SK-N-SH (cell line): ENCODE results near the gene SP110. TPM values are rescaled to one million over a fixed set of nuclear protein-coding genes. Genes with fewer than 3 reads are reported as not detected.

Experiments used
- CTCF ChIA-PET: fragments of 300-600, 350-600 bp; formaldehyde crosslinking; extraction: SDS; loops from one replicate; lab custom pipeline; 2021; lab: Yijun Ruan, JAX
- POLR2A ChIA-PET: fragments of 350-600 bp; sonication (Branson Sonifier 250); formaldehyde crosslinking; extraction: SDS; loops from one replicate; lab custom pipeline; 2020; ENCODE audit warnings: antibody characterized with exemption, inconsistent platforms; lab: Yijun Ruan, JAX
- DNase-seq: peaks from one replicate; pipeline ENCODE4 v3.0.0; 2012
- H2AFZ ChIP-seq: fragments of 200-600 bp; sonication (generic); 2 replicates; pipeline ENCODE4 v1.8.1; 2016; ENCODE audit warnings: antibody characterized with exemption, mild to moderate bottlenecking, low read depth
- H3F3A ChIP-seq: fragments of 200-600 bp; sonication (generic); replicated peaks from 2 replicates; pipeline ENCODE3; 2016; ENCODE audit warnings: antibody characterized with exemption, mild to moderate bottlenecking; ENCODE audit not compliant: insufficient read depth
- H3K27ac ChIP-seq, 2 experiments: fragments of 200-500 bp in 1 of 2; fragments of 200-600 bp in 1 of 2; sonication (Bioruptor generic) in 1 of 2; sonication (generic), shearing (Covaris generic) in 1 of 2; 2 replicates each; pipeline versions ENCODE4 v1.5.1 to v1.6.1; 2014 to 2016; ENCODE audit warnings: low read depth in 2 of 2, inconsistent platforms in 1 of 2, low read length in 1 of 2, mild to moderate bottlenecking in 1 of 2, mixed read lengths in 1 of 2
- H3K27me3 ChIP-seq: fragments of 200-600 bp; sonication (generic), shearing (Covaris generic); 2 replicates; pipeline ENCODE4 v1.6.1; 2016; ENCODE audit warnings: mixed run types; ENCODE audit not compliant: insufficient read depth
- H3K36me3 ChIP-seq, 2 experiments: fragments of 200-500 bp in 1 of 2; fragments of 200-600 bp in 1 of 2; sonication (Bioruptor generic) in 1 of 2; sonication (generic) in 1 of 2; replicated peaks in 1 of 2; 2 replicates each; pipeline versions ENCODE3 to v1.5.1; 2014 to 2016; ENCODE audit warnings: low read length in 1 of 2, mild to moderate bottlenecking in 1 of 2; ENCODE audit not compliant: insufficient read depth in 2 of 2, control insufficient read depth in 1 of 2
- H3K4me1 ChIP-seq, 2 experiments: fragments of 200-500 bp in 1 of 2; fragments of 200-600 bp in 1 of 2; sonication (Bioruptor generic) in 1 of 2; sonication (generic), shearing (Covaris generic) in 1 of 2; 2 replicates each; pipeline versions ENCODE4 v1.5.1 to v1.6.1; 2014 to 2016; ENCODE audit warnings: low read depth in 1 of 2, low read length in 1 of 2, mixed run types in 1 of 2; ENCODE audit not compliant: insufficient read depth in 2 of 2, control insufficient read depth in 1 of 2
- H3K4me2 ChIP-seq: fragments of 200-600 bp; sonication (generic), shearing (Covaris generic); 2 replicates; pipeline ENCODE4 v1.6.1; 2017; ENCODE audit warnings: mixed run types
- H3K4me3 ChIP-seq, 2 experiments: fragments of 200-500 bp in 1 of 2; fragments of 200-600 bp in 1 of 2; sonication (Bioruptor generic) in 1 of 2; sonication (generic), shearing (Covaris generic) in 1 of 2; 2 replicates each; pipeline versions ENCODE4 v1.5.1 to v1.8.1; 2014 to 2016; ENCODE audit warnings: low read depth in 2 of 2, inconsistent platforms in 1 of 2, low read length in 1 of 2, mild to moderate bottlenecking in 1 of 2, mixed read lengths in 1 of 2, moderate library complexity in 1 of 2
- H3K79me2 ChIP-seq: fragments of 200-600 bp; sonication (generic); 2 replicates; pipeline ENCODE4 v1.8.1; 2017; ENCODE audit warnings: mild to moderate bottlenecking; ENCODE audit not compliant: insufficient read depth
- H3K9ac ChIP-seq: fragments of 200-600 bp; sonication (generic); 2 replicates; pipeline ENCODE4 v1.6.1; 2017; ENCODE audit warnings: mixed run types
- H3K9me2 ChIP-seq: fragments of 200-600 bp; sonication (generic); 2 replicates; pipeline ENCODE4 v1.6.1; 2017; ENCODE audit warnings: mixed run types
- H3K9me3 ChIP-seq: fragments of 200-600 bp; sonication (generic); 2 replicates; pipeline ENCODE4 v1.6.1; 2017; ENCODE audit warnings: mixed run types, mild to moderate bottlenecking, moderate library complexity
- H4K20me1 ChIP-seq: fragments of 200-600 bp; sonication (generic); 2 replicates; pipeline ENCODE4 v1.6.1; 2017; ENCODE audit warnings: mild to moderate bottlenecking, mixed run types; ENCODE audit not compliant: insufficient read depth
- ELF1 ChIP-seq: IDR thresholded peaks from 2 replicates; pipeline ENCODE4 v1.4.0; 2012
- EP300 ChIP-seq, 2 experiments: IDR thresholded peaks; 2 replicates each; pipeline versions ENCODE4 v1.4.0 to v1.6.1; 2012; ENCODE audit warnings: borderline replicate concordance in 1 of 2, low read depth in 1 of 2, low read length in 1 of 2
- JUND ChIP-seq: IDR thresholded peaks from 2 replicates; pipeline ENCODE4 v1.4.0; 2012
- RXRA ChIP-seq: IDR thresholded peaks from 2 replicates; pipeline ENCODE4 v1.4.0; 2012; ENCODE audit warnings: low read depth, mild to moderate bottlenecking, borderline replicate concordance
- SMC3 ChIP-seq: IDR thresholded peaks from 2 replicates; pipeline ENCODE4 v1.6.1; 2012; ENCODE audit warnings: low read depth, low read length, improper control_type of control experiment
- TAF1 ChIP-seq: IDR thresholded peaks from 2 replicates; pipeline ENCODE4 v1.6.1; 2012; ENCODE audit warnings: low read depth, mild to moderate bottlenecking, low read length, moderate library complexity, borderline replicate concordance
- WGBS: methylation state at CpG from one replicate; pipeline ENCODE4 v1.1.6; 2017; ENCODE audit warnings: low lambda C conversion rate; 5-methylcytosine and 5-hydroxymethylcytosine counted together
- polyA plus RNA-seq, 3 experiments: library from polyadenylated mRNA; depleted of rRNA; stranded (reverse); fragments of >200 nt; gene quantifications; 2 replicates each; pipeline ENCODE4 v1.2.3, GENCODE V29; 2012
- TF ChIP-seq, protein P1 (sequence below): IDR thresholded peaks from 2 replicates; pipeline ENCODE4 v1.6.1; 2012; ENCODE audit warnings: mild to moderate bottlenecking, low read depth, low read length, moderate library complexity
- TF ChIP-seq, protein P2 (sequence below): IDR thresholded peaks from 2 replicates; pipeline ENCODE4 v1.4.0; 2012; ENCODE audit warnings: low read depth, borderline replicate concordance
- TF ChIP-seq, protein P3 (sequence below): fragments of 150-350 bp; IDR thresholded peaks from 2 replicates; pipeline ENCODE4 v1.6.1; 2016; ENCODE audit warnings: mild to moderate bottlenecking, low read depth, low read length

The SP110 gene
- polyA plus RNA-seq, 1 of the 3 experiments (the other 2 are of a cell fraction) = 10.4 TPM

DNA sequence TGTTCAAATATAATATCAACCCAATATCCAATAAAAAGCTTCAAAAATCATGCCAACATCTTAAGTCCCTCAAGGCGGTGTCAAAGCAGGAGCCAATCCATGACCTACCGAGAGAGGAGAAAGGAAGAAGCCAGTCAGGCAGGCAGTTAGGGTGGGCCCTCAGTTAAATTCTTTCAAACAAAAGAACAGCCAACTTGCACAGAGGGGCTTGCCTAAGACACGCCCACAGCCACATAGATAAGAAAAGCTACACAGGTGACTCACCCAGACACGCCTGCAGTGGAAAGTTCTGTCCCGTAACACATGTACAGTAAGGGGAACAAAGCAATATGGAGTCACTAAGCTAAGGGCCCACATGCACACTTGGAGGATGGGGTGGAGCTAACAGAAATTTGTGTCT is 61.3 kb downstream of the SP110 start:
- Histone ChIP-seq H3K4me3 (no peak overlapping the region), H3K9ac (no peak overlapping the region), H3K4me1 (peaks cover 0 to 2% of the 10 kb centered on the region in 2 experiments; a peak in 1 of 4 replicates), H3K27me3 (no peaks in the 10 kb centered on the region), H4K20me1 (no peaks in the 10 kb centered on the region), H3K36me3 (no peaks in the 10 kb centered on the region), H3K9me3 (no peaks in the 10 kb centered on the region), H3K79me2 (no peaks in the 10 kb centered on the region), H2AFZ (no peak overlapping the region), H3K4me2 (no peak overlapping the region), H3K9me2 (no peaks in the 10 kb centered on the region), H3K27ac (no peak overlapping the region), H3F3A (no peaks in the 10 kb centered on the region)
- CTCF ChIA-PET = interaction anchor here (1.0 to 4.3 kb wide), 6 partner anchors 9 to 150 kb away, joined by 3 to 36 read pairs (median 12); partner anchors contain the start of gene SLC16A14
- POLR2A ChIA-PET = no interaction called here
- 74% methylated on average over 5 of the region's 5 CpGs for WGBS
- TF ChIP-seq, protein P1, sequence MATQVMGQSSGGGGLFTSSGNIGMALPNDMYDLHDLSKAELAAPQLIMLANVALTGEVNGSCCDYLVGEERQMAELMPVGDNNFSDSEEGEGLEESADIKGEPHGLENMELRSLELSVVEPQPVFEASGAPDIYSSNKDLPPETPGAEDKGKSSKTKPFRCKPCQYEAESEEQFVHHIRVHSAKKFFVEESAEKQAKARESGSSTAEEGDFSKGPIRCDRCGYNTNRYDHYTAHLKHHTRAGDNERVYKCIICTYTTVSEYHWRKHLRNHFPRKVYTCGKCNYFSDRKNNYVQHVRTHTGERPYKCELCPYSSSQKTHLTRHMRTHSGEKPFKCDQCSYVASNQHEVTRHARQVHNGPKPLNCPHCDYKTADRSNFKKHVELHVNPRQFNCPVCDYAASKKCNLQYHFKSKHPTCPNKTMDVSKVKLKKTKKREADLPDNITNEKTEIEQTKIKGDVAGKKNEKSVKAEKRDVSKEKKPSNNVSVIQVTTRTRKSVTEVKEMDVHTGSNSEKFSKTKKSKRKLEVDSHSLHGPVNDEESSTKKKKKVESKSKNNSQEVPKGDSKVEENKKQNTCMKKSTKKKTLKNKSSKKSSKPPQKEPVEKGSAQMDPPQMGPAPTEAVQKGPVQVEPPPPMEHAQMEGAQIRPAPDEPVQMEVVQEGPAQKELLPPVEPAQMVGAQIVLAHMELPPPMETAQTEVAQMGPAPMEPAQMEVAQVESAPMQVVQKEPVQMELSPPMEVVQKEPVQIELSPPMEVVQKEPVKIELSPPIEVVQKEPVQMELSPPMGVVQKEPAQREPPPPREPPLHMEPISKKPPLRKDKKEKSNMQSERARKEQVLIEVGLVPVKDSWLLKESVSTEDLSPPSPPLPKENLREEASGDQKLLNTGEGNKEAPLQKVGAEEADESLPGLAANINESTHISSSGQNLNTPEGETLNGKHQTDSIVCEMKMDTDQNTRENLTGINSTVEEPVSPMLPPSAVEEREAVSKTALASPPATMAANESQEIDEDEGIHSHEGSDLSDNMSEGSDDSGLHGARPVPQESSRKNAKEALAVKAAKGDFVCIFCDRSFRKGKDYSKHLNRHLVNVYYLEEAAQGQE = no peak
- TF ChIP-seq, protein P2, sequence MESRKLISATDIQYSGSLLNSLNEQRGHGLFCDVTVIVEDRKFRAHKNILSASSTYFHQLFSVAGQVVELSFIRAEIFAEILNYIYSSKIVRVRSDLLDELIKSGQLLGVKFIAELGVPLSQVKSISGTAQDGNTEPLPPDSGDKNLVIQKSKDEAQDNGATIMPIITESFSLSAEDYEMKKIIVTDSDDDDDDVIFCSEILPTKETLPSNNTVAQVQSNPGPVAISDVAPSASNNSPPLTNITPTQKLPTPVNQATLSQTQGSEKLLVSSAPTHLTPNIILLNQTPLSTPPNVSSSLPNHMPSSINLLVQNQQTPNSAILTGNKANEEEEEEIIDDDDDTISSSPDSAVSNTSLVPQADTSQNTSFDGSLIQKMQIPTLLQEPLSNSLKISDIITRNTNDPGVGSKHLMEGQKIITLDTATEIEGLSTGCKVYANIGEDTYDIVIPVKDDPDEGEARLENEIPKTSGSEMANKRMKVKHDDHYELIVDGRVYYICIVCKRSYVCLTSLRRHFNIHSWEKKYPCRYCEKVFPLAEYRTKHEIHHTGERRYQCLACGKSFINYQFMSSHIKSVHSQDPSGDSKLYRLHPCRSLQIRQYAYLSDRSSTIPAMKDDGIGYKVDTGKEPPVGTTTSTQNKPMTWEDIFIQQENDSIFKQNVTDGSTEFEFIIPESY = no peak
- no peak for TF ChIP-seq JUND
- TF ChIP-seq, protein P3, sequence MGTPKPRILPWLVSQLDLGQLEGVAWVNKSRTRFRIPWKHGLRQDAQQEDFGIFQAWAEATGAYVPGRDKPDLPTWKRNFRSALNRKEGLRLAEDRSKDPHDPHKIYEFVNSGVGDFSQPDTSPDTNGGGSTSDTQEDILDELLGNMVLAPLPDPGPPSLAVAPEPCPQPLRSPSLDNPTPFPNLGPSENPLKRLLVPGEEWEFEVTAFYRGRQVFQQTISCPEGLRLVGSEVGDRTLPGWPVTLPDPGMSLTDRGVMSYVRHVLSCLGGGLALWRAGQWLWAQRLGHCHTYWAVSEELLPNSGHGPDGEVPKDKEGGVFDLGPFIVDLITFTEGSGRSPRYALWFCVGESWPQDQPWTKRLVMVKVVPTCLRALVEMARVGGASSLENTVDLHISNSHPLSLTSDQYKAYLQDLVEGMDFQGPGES = no peak
- TF ChIP-seq SMC3 = no peak
- TF ChIP-seq ELF1 = no peak
- no peak for TF ChIP-seq RXRA
- TF ChIP-seq TAF1 = no peak
- no peak for TF ChIP-seq EP300 (IDR thresholded peaks at IDR 0.05; ENCODE audit: borderline replicate concordance in 1 of 2, low read depth in 1 of 2, low read length in 1 of 2)
- DNase-seq = no peak
